ENCODE measurements around the gene C2CD4C. TPM values are rescaled to one million over a fixed set of nuclear protein-coding genes. Genes with fewer than 3 reads are reported as not detected.

Gene C2CD4C
- total and polyA plus RNA-seq, 2 experiments from 2014 or later, result 2.1 to 12.5 TPM

- H3K27ac Mint-ChIP-seq, result no peak overlapping the region
- no peak for DNase-seq (ENCODE audit: low spot score)
- H3K4me1 Mint-ChIP-seq, result peaks cover 17% of the 10 kb centered on the region
- H3K27me3 Mint-ChIP-seq (ENCODE audit: insufficient read depth, low read depth, poor library complexity), result peaks cover 20% of the 10 kb centered on the region
- Histone ChIP-seq H3F3A (replicated peaks; ENCODE audit: low read depth) (no peaks in the 10 kb centered on the region), H3K36me3 (ENCODE audit: insufficient read depth) (no peaks in the 10 kb centered on the region), H3K4me1 (ENCODE audit: insufficient read depth) (peaks cover 16% of the 10 kb centered on the region; the same call in 1 of the 2 replicates), H3K27me3 (ENCODE audit: insufficient read depth) (no peaks in the 10 kb centered on the region), H3K9me2 (ENCODE audit: insufficient read depth) (no peaks in the 10 kb centered on the region), H3K4me2 (no peak overlapping the region), H3K79me2 (replicated peaks; ENCODE audit: insufficient read depth) (no peaks in the 10 kb centered on the region), H2AFZ (no peak overlapping the region), H4K20me1 (replicated peaks; ENCODE audit: insufficient read depth) (no peaks in the 10 kb centered on the region), H3K4me3 (no peak overlapping the region), H3K27ac (ENCODE audit: low read depth) (no peak overlapping the region)
- ATAC-seq, result no peak
- peaks cover 25% of the 10 kb centered on the region for H3K9me3 Mint-ChIP-seq
- H3K4me3 Mint-ChIP-seq, result no peak overlapping the region
- peaks cover 3% of the 10 kb centered on the region; the same call in 2 of the 3 replicates for H3K36me3 Mint-ChIP-seq (ENCODE audit: low read depth)
- no peak for TF ChIP-seq JUNB (IDR thresholded peaks at IDR 0.05; ENCODE audit: unreplicated experiment)
- no peak for TF ChIP-seq ZNF331 (CRISPR knock-in tag; IDR thresholded peaks at IDR 0.05; ENCODE audit: low read depth)
- no peak for TF ChIP-seq NANOG (IDR thresholded peaks at IDR 0.05; ENCODE audit: borderline replicate concordance)
- no peak for TF ChIP-seq STAT1 (IDR thresholded peaks at IDR 0.05; ENCODE audit: unreplicated experiment)
- no peak for TF ChIP-seq ZNF462 (CRISPR knock-in tag; IDR thresholded peaks at IDR 0.05)
- no peak for TF ChIP-seq ZNF114 (CRISPR knock-in tag; IDR thresholded peaks at IDR 0.05)
- TF ChIP-seq POLR2AphosphoS5 (IDR thresholded peaks at IDR 0.05; ENCODE audit: low read depth), result no peak
- TF ChIP-seq CTCF (conservative IDR thresholded peaks at IDR 0.05; ENCODE audit: low read depth in 2 of 2), result no peak
- no peak for TF ChIP-seq REST (IDR thresholded peaks at IDR 0.05; ENCODE audit: unreplicated experiment)
- TF ChIP-seq ETS1 (IDR thresholded peaks at IDR 0.05), result no peak
- no peak for TF ChIP-seq CREB1 (CRISPR knock-in tag; IDR thresholded peaks at IDR 0.05; ENCODE audit: low read depth)
- no peak for TF ChIP-seq EZH2 (IDR thresholded peaks at IDR 0.05; ENCODE audit: low read depth, unreplicated experiment)
- no peak for TF ChIP-seq EZH2phosphoT487 (IDR thresholded peaks at IDR 0.05; ENCODE audit: unreplicated experiment)
These were observed 25.9 kb downstream of the C2CD4C start for GRCh38 chr19:383040-383439.
